K562 (cell line): Measurements from ENCODE around the gene DLK2. TPM values are rescaled to one million over a fixed set of nuclear protein-coding genes. Genes with fewer than 3 reads are reported as not detected.

Experiments
- BHLHE40 ChIP-seq: IDR thresholded peaks from 2 replicates; pipeline ENCODE4 v1.6.1; 2011; ENCODE audit warnings: low read length, improper control_type of control experiment
- CCAR2 ChIP-seq: fragments of 200-400 bp; formaldehyde crosslinking; IDR thresholded peaks from 2 replicates; pipeline ENCODE4 v1.6.1; 2017; ENCODE audit warnings: mild to moderate bottlenecking, low read depth, low read length
- FOXK1 ChIP-seq: sonication (generic); formaldehyde crosslinking; IDR thresholded peaks from 2 replicates; pipeline ENCODE4 v1.8.0; 2022; ENCODE audit warnings: missing genetic modification reagents, mild to moderate bottlenecking, borderline replicate concordance
- GTF2A2 ChIP-seq: IDR thresholded peaks from 2 replicates; pipeline ENCODE4 v1.6.1; 2016; ENCODE audit warnings: mild to moderate bottlenecking, missing genetic modification characterization, missing compliant biosample characterization
- POLR2B ChIP-seq: fragments of 450-650 bp; IDR thresholded peaks from 2 replicates; pipeline ENCODE4 v1.6.1; 2018; ENCODE audit warnings: low read depth; ENCODE audit not compliant: partially characterized antibody
- ZNF586 ChIP-seq: fragments of 450-650 bp; formaldehyde crosslinking; conservative IDR thresholded peaks from 2 replicates; pipeline ENCODE4 v1.4.0; 2020; ENCODE audit warnings: mild to moderate bottlenecking, moderate library complexity
- ZNF79 ChIP-seq: fragments of 250-450 bp; sonication (Bioruptor Pico); IDR thresholded peaks from 2 replicates; pipeline ENCODE4 v1.4.0; 2020; ENCODE audit warnings: low read depth, mild to moderate bottlenecking, moderate library complexity
- polyA plus RNA-seq, 8 experiments: library from polyadenylated mRNA; depleted of rRNA in 4 of 8; stranded (reverse) in 5 of 8; unstranded in 3 of 8; fragments of >200 nt; fragmentation: Nextera tagmentation in 2 of 8; fragmentation: Illumina TruSeq in 1 of 8; extraction: Ambion mirVana in 2 of 8; extraction: Trizol in 1 of 8; gene quantifications; 2 replicates each; pipeline versions ENCODE4 v1.2.1 to v1.2.3, GENCODE V29; 2011 to 2014; ENCODE audit warnings: inconsistent platforms in 1 of 8, missing spikeins in 1 of 8
- total RNA-seq, 7 experiments: library from RNA; depleted of rRNA in 6 of 7; stranded (reverse); fragments of >200 nt in 6 of 7; fragmentation: Illumina TruSeq in 2 of 7; extraction: Trizol in 2 of 7; gene quantifications; 2 replicates each; pipeline versions ENCODE4 v1.2.1 to v1.2.3, GENCODE V29; 2011 to 2021; ENCODE audit warnings: low replicate concordance in 1 of 7
- TF ChIP-seq, protein P1 (sequence below): fragments of 200-800 bp; sonication (Bioruptor generic); IDR thresholded peaks from 2 replicates; pipeline ENCODE4 v1.6.1; 2017; ENCODE audit warnings: missing genetic modification characterization, missing compliant biosample characterization
- TF ChIP-seq, protein P2 (sequence below): fragments of 250-450 bp; sonication (Bioruptor Pico); IDR thresholded peaks from 2 replicates; pipeline ENCODE4 v1.4.0; 2020
- TF ChIP-seq, protein P3 (sequence below): fragments of 450-650 bp; formaldehyde crosslinking; IDR thresholded peaks from 2 replicates; pipeline ENCODE4 v1.4.0; 2020; ENCODE audit warnings: mild to moderate bottlenecking, moderate library complexity

Gene DLK2
- total and polyA plus RNA-seq, 9 of the 15 experiments (the other 6 are each of a cell fraction or from before 2014, with no cell fraction given), result 0.11 to 0.53 (median 0.29) TPM; not detected in 3

DNA sequence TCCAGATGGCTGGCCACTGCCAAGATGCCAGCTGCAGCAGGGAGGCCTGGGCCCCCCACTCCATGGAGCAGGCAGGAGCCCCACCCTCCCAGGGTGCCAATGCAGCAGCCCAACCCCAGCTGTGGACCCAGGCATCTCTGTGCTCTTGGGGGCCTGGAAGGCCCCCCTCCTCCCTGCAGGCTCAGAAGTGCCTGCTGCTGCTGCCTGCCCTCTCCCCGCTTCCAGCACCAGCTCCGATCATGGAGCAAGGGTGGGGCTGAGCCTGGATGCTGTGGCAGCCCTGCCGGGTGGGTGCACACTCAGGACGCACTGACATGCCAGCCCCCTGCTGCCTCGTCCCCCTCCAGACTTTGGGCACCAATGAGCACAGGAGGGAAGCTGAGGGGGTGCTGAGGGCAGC lies 42.8 kb downstream of the DLK2 start (continued):
- TF ChIP-seq, protein P1, sequence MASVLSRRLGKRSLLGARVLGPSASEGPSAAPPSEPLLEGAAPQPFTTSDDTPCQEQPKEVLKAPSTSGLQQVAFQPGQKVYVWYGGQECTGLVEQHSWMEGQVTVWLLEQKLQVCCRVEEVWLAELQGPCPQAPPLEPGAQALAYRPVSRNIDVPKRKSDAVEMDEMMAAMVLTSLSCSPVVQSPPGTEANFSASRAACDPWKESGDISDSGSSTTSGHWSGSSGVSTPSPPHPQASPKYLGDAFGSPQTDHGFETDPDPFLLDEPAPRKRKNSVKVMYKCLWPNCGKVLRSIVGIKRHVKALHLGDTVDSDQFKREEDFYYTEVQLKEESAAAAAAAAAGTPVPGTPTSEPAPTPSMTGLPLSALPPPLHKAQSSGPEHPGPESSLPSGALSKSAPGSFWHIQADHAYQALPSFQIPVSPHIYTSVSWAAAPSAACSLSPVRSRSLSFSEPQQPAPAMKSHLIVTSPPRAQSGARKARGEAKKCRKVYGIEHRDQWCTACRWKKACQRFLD (CRISPR knock-in tag), result no peak
- TF ChIP-seq, protein P2, sequence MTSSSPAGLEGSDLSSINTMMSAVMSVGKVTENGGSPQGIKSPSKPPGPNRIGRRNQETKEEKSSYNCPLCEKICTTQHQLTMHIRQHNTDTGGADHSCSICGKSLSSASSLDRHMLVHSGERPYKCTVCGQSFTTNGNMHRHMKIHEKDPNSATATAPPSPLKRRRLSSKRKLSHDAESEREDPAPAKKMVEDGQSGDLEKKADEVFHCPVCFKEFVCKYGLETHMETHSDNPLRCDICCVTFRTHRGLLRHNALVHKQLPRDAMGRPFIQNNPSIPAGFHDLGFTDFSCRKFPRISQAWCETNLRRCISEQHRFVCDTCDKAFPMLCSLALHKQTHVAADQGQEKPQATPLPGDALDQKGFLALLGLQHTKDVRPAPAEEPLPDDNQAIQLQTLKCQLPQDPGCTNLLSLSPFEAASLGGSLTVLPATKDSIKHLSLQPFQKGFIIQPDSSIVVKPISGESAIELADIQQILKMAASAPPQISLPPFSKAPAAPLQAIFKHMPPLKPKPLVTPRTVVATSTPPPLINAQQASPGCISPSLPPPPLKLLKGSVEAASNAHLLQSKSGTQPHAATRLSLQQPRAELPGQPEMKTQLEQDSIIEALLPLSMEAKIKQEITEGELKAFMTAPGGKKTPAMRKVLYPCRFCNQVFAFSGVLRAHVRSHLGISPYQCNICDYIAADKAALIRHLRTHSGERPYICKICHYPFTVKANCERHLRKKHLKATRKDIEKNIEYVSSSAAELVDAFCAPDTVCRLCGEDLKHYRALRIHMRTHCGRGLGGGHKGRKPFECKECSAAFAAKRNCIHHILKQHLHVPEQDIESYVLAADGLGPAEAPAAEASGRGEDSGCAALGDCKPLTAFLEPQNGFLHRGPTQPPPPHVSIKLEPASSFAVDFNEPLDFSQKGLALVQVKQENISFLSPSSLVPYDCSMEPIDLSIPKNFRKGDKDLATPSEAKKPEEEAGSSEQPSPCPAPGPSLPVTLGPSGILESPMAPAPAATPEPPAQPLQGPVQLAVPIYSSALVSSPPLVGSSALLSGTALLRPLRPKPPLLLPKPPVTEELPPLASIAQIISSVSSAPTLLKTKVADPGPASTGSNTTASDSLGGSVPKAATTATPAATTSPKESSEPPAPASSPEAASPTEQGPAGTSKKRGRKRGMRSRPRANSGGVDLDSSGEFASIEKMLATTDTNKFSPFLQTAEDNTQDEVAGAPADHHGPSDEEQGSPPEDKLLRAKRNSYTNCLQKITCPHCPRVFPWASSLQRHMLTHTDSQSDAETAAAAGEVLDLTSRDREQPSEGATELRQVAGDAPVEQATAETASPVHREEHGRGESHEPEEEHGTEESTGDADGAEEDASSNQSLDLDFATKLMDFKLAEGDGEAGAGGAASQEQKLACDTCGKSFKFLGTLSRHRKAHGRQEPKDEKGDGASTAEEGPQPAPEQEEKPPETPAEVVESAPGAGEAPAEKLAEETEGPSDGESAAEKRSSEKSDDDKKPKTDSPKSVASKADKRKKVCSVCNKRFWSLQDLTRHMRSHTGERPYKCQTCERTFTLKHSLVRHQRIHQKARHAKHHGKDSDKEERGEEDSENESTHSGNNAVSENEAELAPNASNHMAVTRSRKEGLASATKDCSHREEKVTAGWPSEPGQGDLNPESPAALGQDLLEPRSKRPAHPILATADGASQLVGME (CRISPR knock-in tag), result no peak
- TF ChIP-seq FOXK1 (no peak), GTF2A2 (tag) (no peak), BHLHE40 (no peak), ZNF586 (no peak), ZNF79 (CRISPR knock-in tag) (no peak), POLR2B (no peak), CCAR2 (no peak)
- TF ChIP-seq, protein P3, sequence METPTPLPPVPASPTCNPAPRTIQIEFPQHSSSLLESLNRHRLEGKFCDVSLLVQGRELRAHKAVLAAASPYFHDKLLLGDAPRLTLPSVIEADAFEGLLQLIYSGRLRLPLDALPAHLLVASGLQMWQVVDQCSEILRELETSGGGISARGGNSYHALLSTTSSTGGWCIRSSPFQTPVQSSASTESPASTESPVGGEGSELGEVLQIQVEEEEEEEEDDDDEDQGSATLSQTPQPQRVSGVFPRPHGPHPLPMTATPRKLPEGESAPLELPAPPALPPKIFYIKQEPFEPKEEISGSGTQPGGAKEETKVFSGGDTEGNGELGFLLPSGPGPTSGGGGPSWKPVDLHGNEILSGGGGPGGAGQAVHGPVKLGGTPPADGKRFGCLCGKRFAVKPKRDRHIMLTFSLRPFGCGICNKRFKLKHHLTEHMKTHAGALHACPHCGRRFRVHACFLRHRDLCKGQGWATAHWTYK (CRISPR knock-in tag), result no peak
